KOPT-K1 (cell line): ENCODE results near the gene PPP1R13B.
"Not testable (repeated sequence)": the region's sequence is repeated elsewhere in the genome, so short reads cannot be mapped to it uniquely, and the experiment has no call there.

Experiments
- H3K27ac ChIP-seq: fragments of 200-600 bp; sonication (generic); 2 replicates; pipeline ENCODE4 v1.5.1; 2016; ENCODE audit warnings: antibody characterized with exemption, mild to moderate bottlenecking, low read depth, low read length; ENCODE audit not compliant: poor library complexity, severe bottlenecking
- H3K36me3 ChIP-seq: fragments of 200-600 bp; sonication (generic); 2 replicates; pipeline ENCODE4 v1.5.1; 2017; ENCODE audit warnings: antibody characterized with exemption, mild to moderate bottlenecking, low read length, moderate library complexity; ENCODE audit not compliant: insufficient read depth
- H3K9me3 ChIP-seq: fragments of 200-600 bp; sonication (generic); 2 replicates; pipeline ENCODE4 v1.5.1; 2017; ENCODE audit warnings: antibody characterized with exemption, low read length, mild to moderate bottlenecking; ENCODE audit not compliant: insufficient read depth, poor library complexity, severe bottlenecking

PPP1R13B gene

GRCh38 chr14:103857256-103857655 lies 9.9 kb upstream of the PPP1R13B start:
- Histone ChIP-seq H3K36me3 (no peaks in the 10 kb centered on the region), H3K9me3 (no peaks in the 10 kb centered on the region), H3K27ac (no peak overlapping the region)

GRCh38 chr14:103856607-103857006 lies 9.2 kb upstream of the PPP1R13B start:
- Histone ChIP-seq H3K36me3 (no peaks in the 10 kb centered on the region), H3K9me3 (no peaks in the 10 kb centered on the region), H3K27ac (no peak overlapping the region)

- H3K27ac ChIP-seq, result no peak overlapping the region
- no peaks in the 10 kb centered on the region for H3K9me3 ChIP-seq
- H3K36me3 ChIP-seq, result no peaks in the 10 kb centered on the region
Observed at GRCh38 chr14:103856105-103856504, 8.7 kb upstream of the PPP1R13B start.

- no peaks in the 10 kb centered on the region for H3K9me3 ChIP-seq
- H3K36me3 ChIP-seq, result no peaks in the 10 kb centered on the region
- H3K27ac ChIP-seq, result no peak overlapping the region
Observed at GRCh38 chr14:103855734-103856095, 8.3 kb upstream of the PPP1R13B start.

GRCh38 chr14:103854822-103855733 lies 7.7 kb upstream of the PPP1R13B start:
- H3K27ac ChIP-seq, result no peak overlapping the region
- no peaks in the 10 kb centered on the region for H3K9me3 ChIP-seq
- H3K36me3 ChIP-seq, result no peaks in the 10 kb centered on the region

- Histone ChIP-seq H3K27ac (no peak overlapping the region), H3K36me3 (no peaks in the 10 kb centered on the region), H3K9me3 (no peaks in the 10 kb centered on the region)
Observed at GRCh38 chr14:103854017-103854808, 6.8 kb upstream of the PPP1R13B start.

GRCh38 chr14:103849151-103849886 lies 1.9 kb upstream of the PPP1R13B start:
- Histone ChIP-seq H3K9me3 (no peaks in the 10 kb centered on the region), H3K36me3 (no peaks in the 10 kb centered on the region), H3K27ac (no peak overlapping the region)

GRCh38 chr14:103848175-103849077 lies 1.1 kb upstream of the PPP1R13B start:
- H3K36me3 ChIP-seq, result no peaks in the 10 kb centered on the region
- no peak overlapping the region for H3K27ac ChIP-seq
- no peaks in the 10 kb centered on the region for H3K9me3 ChIP-seq

GRCh38 chr14:103846543-103847450 lies 578 bp downstream of the PPP1R13B start:
- H3K27ac ChIP-seq, result no peak overlapping the region
- no peaks in the 10 kb centered on the region for H3K36me3 ChIP-seq

GRCh38 chr14:103846097-103846496 lies 1.3 kb downstream of the PPP1R13B start:
- H3K27ac ChIP-seq, result no peak overlapping the region
- H3K36me3 ChIP-seq, result no peaks in the 10 kb centered on the region
- no peaks in the 10 kb centered on the region for H3K9me3 ChIP-seq

More at GRCh38 chr14:103846543-103847450, 578 bp downstream of the PPP1R13B start:
- no peaks in the 10 kb centered on the region for H3K9me3 ChIP-seq

GRCh38 chr14:103845327-103845726 lies 2.0 kb downstream of the PPP1R13B start:
- Histone ChIP-seq H3K9me3 (no peaks in the 10 kb centered on the region), H3K36me3 (no peaks in the 10 kb centered on the region), H3K27ac (no peak overlapping the region)

- not testable (repeated sequence) for H3K27ac ChIP-seq, H3K36me3 ChIP-seq, H3K9me3 ChIP-seq
Observed at GRCh38 chr14:103841265-103841664, 6.1 kb downstream of the PPP1R13B start.

- Histone ChIP-seq H3K36me3 (no peaks in the 10 kb centered on the region), H3K9me3 (no peaks in the 10 kb centered on the region), H3K27ac (no peak overlapping the region)
Observed at GRCh38 chr14:103840014-103840413, 7.4 kb downstream of the PPP1R13B start.
